Endodermal cell (in vitro differentiated cells): ENCODE measurements around the gene DDN. TPM values are rescaled to one million over a fixed set of nuclear protein-coding genes. Genes with fewer than 3 reads are reported as not detected.

Experiments used
- DNase-seq: peaks from one replicate; pipeline ENCODE4 v3.0.0-alpha.2; 2017
- H3K27ac ChIP-seq: 2 replicates; pipeline ENCODE4 v1.5.1; 2013; ENCODE audit warnings: mild to moderate bottlenecking, low read depth, low read length, moderate library complexity
- H3K27me3 ChIP-seq: 2 replicates; pipeline ENCODE4 v1.6.1; 2013; ENCODE audit warnings: mild to moderate bottlenecking, low read length, moderate library complexity; ENCODE audit not compliant: insufficient read depth, control insufficient read depth, poor library complexity, severe bottlenecking
- H3K36me3 ChIP-seq: 2 replicates; pipeline ENCODE4 v1.7.0; 2013; ENCODE audit warnings: mild to moderate bottlenecking, low read length, moderate library complexity; ENCODE audit not compliant: control insufficient read depth, insufficient read depth
- H3K4me1 ChIP-seq: one replicate; pipeline ENCODE4 v1.7.0; 2013; ENCODE audit warnings: low read length; ENCODE audit not compliant: control insufficient read depth, insufficient read depth
- H3K4me3 ChIP-seq: 2 replicates; pipeline ENCODE4 v1.5.1; 2013; ENCODE audit warnings: mild to moderate bottlenecking, low read length, moderate library complexity
- H3K9ac ChIP-seq: 2 replicates; pipeline ENCODE4 v1.6.1; 2013; ENCODE audit warnings: mild to moderate bottlenecking, low read length, moderate library complexity; ENCODE audit not compliant: poor library complexity, severe bottlenecking; ENCODE audit errors: extremely low read depth
- H3K9me3 ChIP-seq: 2 replicates; pipeline ENCODE4 v1.6.1; 2013; ENCODE audit warnings: mild to moderate bottlenecking, low read length, moderate library complexity; ENCODE audit not compliant: control insufficient read depth
- H3K27ac Mint-ChIP-seq: 2 replicates; pipeline ENCODE4 v1.8.0; 2020; ENCODE audit warnings: mixed read lengths
- H3K27me3 Mint-ChIP-seq: 2 replicates; pipeline ENCODE4 v1.8.0; 2021; ENCODE audit warnings: mild to moderate bottlenecking, mixed read lengths; ENCODE audit not compliant: insufficient read depth
- H3K36me3 Mint-ChIP-seq: 2 replicates; pipeline ENCODE4 v1.8.0; 2020; ENCODE audit warnings: low read depth, mixed read lengths
- H3K4me1 Mint-ChIP-seq: 2 replicates; pipeline ENCODE4 v1.8.0; 2020; ENCODE audit warnings: mixed read lengths
- H3K4me3 Mint-ChIP-seq: 2 replicates; pipeline ENCODE4 v1.8.0; 2020; ENCODE audit warnings: mild to moderate bottlenecking, moderate library complexity, mixed read lengths
- H3K9me3 Mint-ChIP-seq: 2 replicates; pipeline ENCODE4 v1.8.0; 2020; ENCODE audit warnings: mild to moderate bottlenecking, mixed read lengths
- WGBS, 2 experiments: methylation state at CpG; one replicate each; pipeline versions ENCODE4 v1.1.5 to v1.1.7; 2013; ENCODE audit warnings: missing lambda C conversion rate in 2 of 2, mixed read lengths in 1 of 2; ENCODE audit not compliant: insufficient coverage in 1 of 2, insufficient read length in 1 of 2; 5-methylcytosine and 5-hydroxymethylcytosine counted together
- total RNA-seq, 2 donors: library from RNA; stranded (reverse); fragmentation: NEBNext Ultra II Directional in 1 of 2; extraction: Animal tissue kit (Norgen Biotek cat#: 25700) in 1 of 2; gene quantifications; 2 replicates in 1 of 2; 3 replicates in 1 of 2; pipeline ENCODE4 v1.2.1, GENCODE V29; 2021
- TF ChIP-seq, protein P1 (sequence below): fragments of 200-600 bp; sonication (generic); conservative IDR thresholded peaks from 2 replicates; pipeline ENCODE4 v1.5.0; 2021; ENCODE audit warnings: antibody characterized with exemption, mild to moderate bottlenecking

The DDN gene
- total RNA-seq, 2 donors from 2014 or later, result 0.31 to 0.33 TPM

- TF ChIP-seq, protein P1, sequence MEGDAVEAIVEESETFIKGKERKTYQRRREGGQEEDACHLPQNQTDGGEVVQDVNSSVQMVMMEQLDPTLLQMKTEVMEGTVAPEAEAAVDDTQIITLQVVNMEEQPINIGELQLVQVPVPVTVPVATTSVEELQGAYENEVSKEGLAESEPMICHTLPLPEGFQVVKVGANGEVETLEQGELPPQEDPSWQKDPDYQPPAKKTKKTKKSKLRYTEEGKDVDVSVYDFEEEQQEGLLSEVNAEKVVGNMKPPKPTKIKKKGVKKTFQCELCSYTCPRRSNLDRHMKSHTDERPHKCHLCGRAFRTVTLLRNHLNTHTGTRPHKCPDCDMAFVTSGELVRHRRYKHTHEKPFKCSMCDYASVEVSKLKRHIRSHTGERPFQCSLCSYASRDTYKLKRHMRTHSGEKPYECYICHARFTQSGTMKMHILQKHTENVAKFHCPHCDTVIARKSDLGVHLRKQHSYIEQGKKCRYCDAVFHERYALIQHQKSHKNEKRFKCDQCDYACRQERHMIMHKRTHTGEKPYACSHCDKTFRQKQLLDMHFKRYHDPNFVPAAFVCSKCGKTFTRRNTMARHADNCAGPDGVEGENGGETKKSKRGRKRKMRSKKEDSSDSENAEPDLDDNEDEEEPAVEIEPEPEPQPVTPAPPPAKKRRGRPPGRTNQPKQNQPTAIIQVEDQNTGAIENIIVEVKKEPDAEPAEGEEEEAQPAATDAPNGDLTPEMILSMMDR, result peak; percentile 61
- H3K27me3 ChIP-seq, result peaks cover 99% of the 10 kb centered on the region
- no peak overlapping the region for H3K27ac ChIP-seq
- H3K36me3 ChIP-seq, result no peaks in the 10 kb centered on the region
- Mint-ChIP-seq H3K36me3 (no peaks in the 10 kb centered on the region), H3K9me3 (no peaks in the 10 kb centered on the region), H3K4me1 (peaks cover 22% of the 10 kb centered on the region), H3K27ac (no peak overlapping the region), H3K4me3 (peak overlapping the region; percentile 49), H3K27me3 (peaks cover 99% of the 10 kb centered on the region)
- DNase-seq, result peak; percentile 91
- peaks cover 8% of the 10 kb centered on the region for H3K4me1 ChIP-seq
- H3K4me3 ChIP-seq, result peak overlapping the region; percentile 71
- WGBS, 2 experiments, result 5 to 6% methylated on average over 53 to 91 of the region's 91 CpGs
- H3K9me3 ChIP-seq, result no peaks in the 10 kb centered on the region
- no peak overlapping the region for H3K9ac ChIP-seq
Measured at GRCh38 chr12:48980953-48981756, 18.0 kb downstream of the DDN start.

- H3K36me3 ChIP-seq, result no peaks in the 10 kb centered on the region
- peak overlapping the region; percentile 49 for H3K4me3 Mint-ChIP-seq
- DNase-seq, result peak; percentile 94
- peak overlapping the region; percentile 71 for H3K4me3 ChIP-seq
- TF ChIP-seq, protein P1, result peak; percentile 60
- peaks cover 8% of the 10 kb centered on the region for H3K4me1 ChIP-seq
- no peak overlapping the region for H3K27ac Mint-ChIP-seq
- no peaks in the 10 kb centered on the region for H3K36me3 Mint-ChIP-seq
- 2 to 3% methylated on average over 33 to 46 of the region's 46 CpGs for WGBS, 2 experiments
- H3K9me3 ChIP-seq, result no peaks in the 10 kb centered on the region
- no peaks in the 10 kb centered on the region for H3K9me3 Mint-ChIP-seq
- no peak overlapping the region for H3K27ac ChIP-seq
- no peak overlapping the region for H3K9ac ChIP-seq
- H3K27me3 Mint-ChIP-seq, result peaks cover 99% of the 10 kb centered on the region
- H3K27me3 ChIP-seq, result peaks cover 99% of the 10 kb centered on the region
- H3K4me1 Mint-ChIP-seq, result peaks cover 19% of the 10 kb centered on the region
Measured at GRCh38 chr12:48980389-48980952, 18.7 kb downstream of the DDN start.

- Histone ChIP-seq H3K9ac (no peak overlapping the region), H3K36me3 (no peaks in the 10 kb centered on the region), H3K4me3 (peak overlapping the region; percentile 69), H3K4me1 (peaks cover 8% of the 10 kb centered on the region), H3K27me3 (peaks cover 99% of the 10 kb centered on the region), H3K27ac (no peak overlapping the region), H3K9me3 (no peaks in the 10 kb centered on the region)
- WGBS, 2 experiments, result 4 to 7% methylated on average over 49 to 55 of the region's 55 CpGs
- Mint-ChIP-seq H3K36me3 (no peaks in the 10 kb centered on the region), H3K4me3 (peak overlapping the region; percentile 49), H3K4me1 (peaks cover 13% of the 10 kb centered on the region), H3K27ac (no peak overlapping the region), H3K27me3 (peaks cover 99% of the 10 kb centered on the region), H3K9me3 (no peaks in the 10 kb centered on the region)
- TF ChIP-seq, protein P1, result no peak
- DNase-seq, result no peak
Measured at GRCh38 chr12:48979602-48980388, 19.4 kb downstream of the DDN start.
